Peyer's patch (tissue), 4 donors: ENCODE measurements around the gene VSIG4.

Experiments used
- CTCF ChIP-seq, 6 experiments: fragments of 450-650 bp in 4 of 6; fragments of 200-600 bp in 2 of 6; sonication (generic) in 1 of 6; IDR thresholded peaks; one replicate each; pipeline ENCODE4 v1.5.1; 2017 to 2019; ENCODE audit warnings: antibody characterized with exemption in 6 of 6, mild to moderate bottlenecking in 3 of 6, moderate library complexity in 1 of 6
- POLR2A ChIP-seq, 2 donors: fragments of 450-650 bp; IDR thresholded peaks; one replicate each; pipeline ENCODE4 v1.5.1; 2017; ENCODE audit warnings: antibody characterized with exemption in 2 of 2, mild to moderate bottlenecking in 2 of 2, moderate library complexity in 2 of 2

GRCh38 chrX:66001596-66001995 lies 38.3 kb downstream of the VSIG4 start:
- TF ChIP-seq CTCF (IDR thresholded peaks at IDR 0.05) (no peak), POLR2A (IDR thresholded peaks at IDR 0.05) (no peak)
